Mesangial cell (primary cell): ENCODE data around the gene KCNJ3. TPM values are rescaled to one million over a fixed set of nuclear protein-coding genes. Genes with fewer than 3 reads are reported as not detected.

Source experiments
- total RNA-seq: library from RNA; depleted of rRNA; stranded (reverse); fragments of >200 nt; gene quantifications from 2 replicates; pipeline ENCODE4 v1.2.3, GENCODE V29; 2015

Gene KCNJ3
- 0.13 and 0.16 TPM in 2 replicates for total RNA-seq

GRCh38 chr2:154698296-154698720 lies at the start of gene KCNJ3:
Gene KCNJ3, plus strand, starts transcription at chr2:154698695. Its CDS starts 81 bp downstream, at chr2:154698776.

